ES-I3 (cell line): ENCODE measurements around the gene RPS14.

ENCODE experiments used
- H3K36me3 ChIP-seq: 2 replicates; pipeline ENCODE4 v1.6.1; 2013; ENCODE audit warnings: mild to moderate bottlenecking, low read length, control low read depth, moderate library complexity; ENCODE audit not compliant: insufficient read depth
- H3K4me1 ChIP-seq: 2 replicates; pipeline ENCODE4 v1.6.1; 2013; ENCODE audit warnings: mild to moderate bottlenecking, control low read depth, low read length; ENCODE audit not compliant: insufficient read depth
- H3K9ac ChIP-seq: 2 replicates; pipeline ENCODE4 v1.6.1; 2013; ENCODE audit warnings: low read depth, mild to moderate bottlenecking, low read length, moderate library complexity
- H3K9me3 ChIP-seq: 2 replicates; pipeline ENCODE4 v1.6.1; 2013; ENCODE audit warnings: mild to moderate bottlenecking, low read length, moderate library complexity; ENCODE audit not compliant: control insufficient read depth, insufficient read depth

RPS14 gene

DNA sequence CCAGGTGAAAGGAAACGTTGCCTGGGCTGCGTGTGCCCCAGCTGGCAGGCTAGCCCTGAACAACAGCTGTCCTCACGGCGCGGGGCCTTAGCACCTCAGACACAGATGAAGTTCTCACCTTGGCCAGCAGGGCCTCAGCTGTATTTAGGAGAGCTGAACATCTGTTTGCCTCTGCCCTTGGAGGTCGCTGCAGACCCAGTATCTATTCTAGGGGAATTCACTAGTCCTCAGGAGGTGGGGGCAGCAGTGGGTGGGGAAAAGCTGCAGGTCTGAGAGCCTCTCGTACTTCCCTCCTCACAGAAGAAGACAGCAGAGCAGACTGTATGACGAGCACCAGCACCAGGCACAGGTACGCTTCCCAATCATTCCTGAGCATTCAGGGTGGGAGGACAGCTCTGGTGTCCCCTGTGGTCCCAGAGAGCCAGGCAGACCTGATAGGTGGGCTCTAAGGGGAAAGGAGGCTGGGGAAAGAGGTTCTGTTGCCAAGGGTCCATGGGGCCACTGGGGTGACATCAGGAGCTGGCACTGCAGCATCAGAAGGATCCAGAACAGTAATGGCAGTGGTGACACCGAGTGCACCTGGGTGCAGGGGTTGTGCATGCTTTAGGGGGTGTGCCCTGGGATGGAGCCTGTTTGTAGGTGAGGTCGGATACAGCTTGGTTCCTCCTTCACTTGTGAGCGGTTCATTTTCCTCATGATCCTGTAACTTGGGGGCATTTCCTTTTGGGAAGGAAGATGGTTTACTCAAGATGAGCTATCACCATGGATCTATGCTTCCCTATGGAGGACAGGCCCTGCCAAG is 50.6 kb downstream of the RPS14 start:
- Histone ChIP-seq H3K9me3 (no peaks in the 10 kb centered on the region), H3K4me1 (no peaks in the 10 kb centered on the region), H3K9ac (no peak overlapping the region), H3K36me3 (peaks cover 49% of the 10 kb centered on the region)

DNA sequence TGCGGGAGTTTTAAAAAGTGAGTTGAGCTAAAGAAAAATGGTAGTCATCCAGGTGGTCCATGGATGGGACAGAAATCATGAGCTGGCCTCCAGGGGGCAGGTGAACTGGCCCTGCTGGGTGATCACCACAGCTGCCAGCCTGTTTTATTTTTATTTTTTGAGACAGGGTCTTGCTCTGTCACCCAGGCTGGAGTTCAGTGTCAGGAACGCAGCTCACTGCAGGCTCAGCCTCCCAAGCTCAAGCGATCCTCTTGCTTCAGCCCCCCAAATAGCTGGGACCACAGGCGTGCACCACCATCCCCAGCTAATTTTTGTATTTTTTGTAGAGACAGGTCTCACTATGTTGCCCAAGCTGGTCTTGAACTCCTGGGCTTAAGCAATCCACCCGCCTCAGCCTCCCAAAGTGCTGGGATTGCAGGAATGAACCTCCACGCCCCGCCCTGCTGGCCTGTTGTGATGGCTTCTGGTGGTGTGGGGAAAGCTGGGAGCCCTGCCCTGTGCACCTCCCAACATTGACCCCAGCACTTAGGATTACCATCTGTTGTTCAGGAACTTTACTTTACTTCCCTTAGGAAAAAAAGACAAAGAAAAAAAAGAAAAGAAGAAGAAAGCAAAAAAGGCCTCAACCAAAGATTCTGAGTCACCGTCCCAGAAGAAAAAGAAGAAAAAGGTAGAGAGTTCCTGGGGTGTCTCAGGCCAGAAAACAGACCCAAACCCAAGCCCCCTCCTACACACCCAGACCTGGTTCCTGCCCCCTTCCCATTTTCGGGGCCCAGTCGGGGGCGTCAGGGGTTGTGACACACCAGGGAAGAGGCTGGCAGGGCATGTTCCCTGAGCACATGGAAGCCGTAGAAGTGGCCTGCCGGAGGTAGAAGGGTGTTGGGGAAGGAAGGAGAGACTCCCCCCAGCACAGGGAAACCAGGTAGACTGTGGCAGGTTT is 51.5 kb downstream of the RPS14 start:
- Histone ChIP-seq H3K36me3 (peaks cover 54% of the 10 kb centered on the region), H3K9me3 (no peaks in the 10 kb centered on the region), H3K4me1 (no peaks in the 10 kb centered on the region), H3K9ac (no peak overlapping the region)

DNA sequence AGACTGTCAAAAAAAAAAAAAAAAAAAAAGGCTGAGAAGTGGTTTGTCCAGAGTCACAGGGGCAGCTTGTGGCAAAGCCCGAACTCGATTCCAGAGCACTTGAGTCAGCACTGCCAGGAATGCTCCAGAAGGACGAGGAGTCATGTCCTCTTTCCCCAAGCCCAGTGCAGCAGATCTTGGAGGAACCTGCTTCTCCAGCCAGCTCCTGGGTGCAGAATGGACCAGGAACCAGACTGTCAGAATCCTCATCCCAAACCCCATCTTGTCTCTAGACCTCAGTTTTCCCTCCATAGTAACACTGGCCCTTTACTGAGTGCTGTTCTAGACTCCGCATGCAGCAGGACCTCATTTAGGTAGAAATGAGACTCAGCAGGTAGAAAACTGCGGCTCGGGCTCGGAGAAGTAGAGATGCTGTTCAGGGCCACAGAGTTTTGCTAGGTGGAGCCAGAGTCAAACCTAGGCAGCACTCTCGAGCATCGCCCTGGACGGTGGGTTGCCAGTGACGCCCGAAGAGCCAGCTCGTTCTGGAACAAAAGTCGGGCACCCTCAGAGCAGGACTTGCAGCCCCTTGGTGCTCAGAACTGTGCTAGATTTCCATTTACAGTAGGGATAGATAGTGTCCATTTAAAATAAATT is 52.3 kb downstream of the RPS14 start:
- H3K36me3 ChIP-seq: peaks cover 61% of the 10 kb centered on the region
- H3K4me1 ChIP-seq: no peaks in the 10 kb centered on the region
- no peaks in the 10 kb centered on the region for H3K9me3 ChIP-seq
- H3K9ac ChIP-seq: no peak overlapping the region

DNA sequence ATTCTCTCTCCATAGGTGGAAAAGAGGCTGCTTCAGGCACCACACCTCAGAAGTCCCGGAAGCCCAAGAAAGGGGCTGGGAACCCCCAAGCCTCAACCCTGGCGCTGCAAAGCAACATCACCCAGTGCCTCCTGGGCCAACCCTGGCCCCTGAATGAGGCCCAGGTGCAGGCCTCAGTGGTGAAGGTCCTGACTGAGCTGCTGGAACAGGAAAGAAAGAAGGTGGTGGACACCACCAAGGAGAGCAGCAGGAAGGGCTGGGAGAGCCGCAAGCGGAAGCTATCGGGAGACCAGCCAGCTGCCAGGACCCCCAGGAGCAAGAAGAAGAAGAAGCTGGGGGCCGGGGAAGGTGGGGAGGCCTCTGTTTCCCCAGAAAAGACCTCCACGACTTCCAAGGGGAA is 53.3 kb downstream of the RPS14 start:
- peaks cover 67% of the 10 kb centered on the region for H3K36me3 ChIP-seq

DNA sequence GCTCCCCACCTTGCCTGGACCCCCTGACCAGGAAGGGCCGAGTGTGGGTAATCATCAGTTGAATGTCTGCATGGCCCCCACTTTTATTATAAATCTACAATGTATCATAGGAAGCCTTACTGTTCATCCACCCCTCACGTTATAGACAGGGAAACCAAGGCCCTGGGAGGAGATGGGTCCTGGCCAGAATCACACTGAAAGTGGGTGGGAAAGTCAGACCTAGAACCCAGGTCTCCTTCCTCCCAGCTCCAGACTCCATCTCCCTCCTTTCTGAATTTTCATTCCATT is 53.9 kb downstream of the RPS14 start:
- no peaks in the 10 kb centered on the region for H3K4me1 ChIP-seq
- H3K36me3 ChIP-seq: peaks cover 68% of the 10 kb centered on the region

More for the DNA sequence above, 53.3 kb downstream of the RPS14 start:
- no peaks in the 10 kb centered on the region for H3K4me1 ChIP-seq
- no peaks in the 10 kb centered on the region for H3K9me3 ChIP-seq
- H3K9ac ChIP-seq: no peak overlapping the region

DNA sequence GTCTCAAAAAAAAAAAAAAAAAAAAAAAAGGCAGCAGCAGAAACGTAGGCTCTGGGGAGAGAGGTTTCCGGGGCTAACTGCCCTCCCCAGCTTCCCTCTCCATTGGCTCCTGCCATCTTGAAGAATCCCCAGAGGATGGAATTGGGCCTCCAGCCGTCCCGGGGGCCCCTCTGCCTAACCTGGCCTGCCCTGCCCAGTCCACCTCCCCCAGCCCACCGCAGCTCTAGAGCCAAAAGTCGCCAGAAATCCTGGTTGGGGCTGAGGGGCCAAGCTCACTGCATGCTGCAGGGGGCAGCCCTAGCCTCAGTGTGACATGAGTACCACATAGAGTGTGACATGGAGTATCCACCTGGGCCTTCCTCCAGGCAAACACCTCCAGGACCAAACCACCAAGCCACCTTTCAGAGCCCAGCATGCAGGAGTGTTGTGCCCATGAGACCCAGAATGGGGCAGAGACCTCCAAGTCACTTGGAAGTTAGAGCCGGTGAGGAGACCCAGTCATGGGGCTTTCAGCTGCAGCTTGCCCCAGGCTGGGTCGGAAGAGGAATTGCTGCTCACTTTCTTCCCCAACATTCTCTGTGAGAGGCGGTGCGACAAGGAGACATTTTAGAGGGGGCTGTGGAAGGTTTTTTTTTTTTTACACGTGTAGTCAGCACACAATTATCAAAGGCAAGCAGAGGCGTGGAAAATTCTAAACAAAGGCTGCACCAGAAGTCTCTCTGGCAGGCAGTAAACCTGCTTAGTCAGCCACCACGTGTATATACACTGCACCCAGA is 54.4 kb downstream of the RPS14 start:
- no peaks in the 10 kb centered on the region for H3K9me3 ChIP-seq
- no peaks in the 10 kb centered on the region for H3K4me1 ChIP-seq
- peaks cover 65% of the 10 kb centered on the region for H3K36me3 ChIP-seq
- H3K9ac ChIP-seq: no peak overlapping the region

More for the DNA sequence above, 53.9 kb downstream of the RPS14 start:
- Histone ChIP-seq H3K9me3 (no peaks in the 10 kb centered on the region), H3K9ac (no peak overlapping the region)

DNA sequence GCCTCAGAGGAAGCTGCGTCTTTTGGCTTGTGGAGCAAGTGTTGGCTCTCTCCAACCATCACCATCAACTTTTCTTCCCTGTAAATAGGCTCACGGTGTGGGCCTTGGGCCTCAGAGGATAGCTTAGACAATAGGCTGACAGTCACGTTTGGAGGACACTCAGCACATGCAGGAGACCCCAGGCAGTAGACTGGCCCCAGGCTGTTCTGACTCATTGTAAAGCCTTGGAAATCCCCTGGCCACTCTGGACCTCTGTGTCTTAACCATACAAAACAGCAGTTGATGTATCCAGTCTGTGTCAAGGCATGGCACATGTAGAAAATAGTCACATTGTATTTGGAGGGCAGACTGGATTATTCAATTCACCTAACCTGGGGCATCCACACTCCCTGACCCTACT is 55.4 kb downstream of the RPS14 start:
- H3K36me3 ChIP-seq: peaks cover 71% of the 10 kb centered on the region
- H3K9me3 ChIP-seq: no peaks in the 10 kb centered on the region
- no peak overlapping the region for H3K9ac ChIP-seq
- H3K4me1 ChIP-seq: no peaks in the 10 kb centered on the region

DNA sequence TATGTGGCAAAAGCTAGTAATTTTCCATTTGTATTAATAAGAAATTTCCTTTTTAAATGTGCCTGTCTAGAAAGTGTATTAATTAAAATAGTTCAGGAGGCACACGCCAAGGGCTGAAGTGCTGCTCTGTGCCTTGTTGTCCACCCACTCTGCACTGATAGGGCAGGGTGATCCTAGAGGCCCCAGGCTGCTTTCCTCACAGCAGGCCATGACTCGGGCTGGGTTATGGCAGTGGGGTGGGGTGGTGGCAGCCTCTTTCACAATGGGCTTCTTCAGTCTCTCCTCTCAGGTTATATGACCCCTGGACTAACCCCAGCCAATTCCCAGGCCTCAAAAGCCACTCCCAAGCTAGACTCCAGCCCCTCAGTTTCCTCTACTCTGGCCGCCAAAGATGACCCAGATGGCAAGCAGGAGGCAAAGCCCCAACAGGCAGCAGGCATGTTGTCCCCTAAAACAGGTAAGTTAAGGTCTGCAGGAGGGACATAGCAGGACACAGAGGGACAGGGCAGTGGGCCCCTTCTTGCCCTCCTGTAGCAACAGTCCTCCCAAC is 56.4 kb downstream of the RPS14 start:
- Histone ChIP-seq H3K9me3 (no peaks in the 10 kb centered on the region), H3K36me3 (peaks cover 62% of the 10 kb centered on the region)

DNA sequence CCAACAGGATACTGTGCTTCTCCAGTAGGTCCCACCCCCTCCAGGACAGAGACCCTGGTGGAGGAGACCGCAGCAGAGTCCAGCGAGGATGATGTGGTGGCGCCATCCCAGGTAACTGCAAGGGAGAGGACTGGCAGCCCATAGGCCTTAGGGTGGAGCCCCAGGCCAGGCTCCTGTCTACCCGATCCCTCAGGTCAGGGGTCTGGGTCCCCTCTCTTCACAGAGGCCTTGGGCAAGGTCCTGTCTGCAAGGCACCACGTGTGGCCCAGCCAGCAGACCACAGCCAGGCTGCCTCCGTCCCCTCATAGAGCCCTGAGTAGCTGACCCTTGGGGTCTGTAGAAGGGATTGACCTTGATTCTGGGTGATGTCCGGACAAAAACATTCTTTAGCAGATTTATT is 56.9 kb downstream of the RPS14 start:
- no peak overlapping the region for H3K9ac ChIP-seq
- peaks cover 57% of the 10 kb centered on the region for H3K36me3 ChIP-seq
- H3K9me3 ChIP-seq: no peaks in the 10 kb centered on the region
- H3K4me1 ChIP-seq: no peaks in the 10 kb centered on the region

More for the DNA sequence above, 56.4 kb downstream of the RPS14 start:
- H3K4me1 ChIP-seq: no peaks in the 10 kb centered on the region
- H3K9ac ChIP-seq: no peak overlapping the region
